Measurements from ENCODE around the gene CYB5R3. TPM values are rescaled to one million over a fixed set of nuclear protein-coding genes. Genes with fewer than 3 reads are reported as not detected.
"Not testable (repeated sequence)": the region's sequence is repeated elsewhere in the genome, so short reads cannot be mapped to it uniquely, and the experiment has no call there.

The CYB5R3 gene
- total RNA-seq, 2 donors from 2014 or later, result 41.8 to 50.8 TPM

- Histone ChIP-seq H3K4me1 (peaks cover 20% of the 10 kb centered on the region), H3K36me3 (replicated peaks in 1 of 2; ENCODE audit: insufficient read depth in 1 of 2, low read depth in 2 of 2) (no peaks in the 10 kb centered on the region), H3K4me3 (no peak overlapping the region), H3K9me3 (no peaks in the 10 kb centered on the region), H3K27ac (no peak overlapping the region), H3K27me3 (no peaks in the 10 kb centered on the region)
- TF ChIP-seq POLR2A (IDR thresholded peaks at IDR 0.05), result no peak
- ATAC-seq, result peak; percentile 4
- 27 to 76% methylated on average over 3 to 8 of the region's 8 CpGs for WGBS, 2 donors
- intact Hi-C loops (cut with DNase I), result no loop called here
- DNase-seq, result peak in 1 of 4 donors; percentile 16
Observed at GRCh38 chr22:42683578-42684283, 34.5 kb upstream of the CYB5R3 start.

GRCh38 chr22:42682113-42682851, 33.1 kb upstream of the CYB5R3 start:
- Histone ChIP-seq H3K36me3 (replicated peaks in 1 of 2; ENCODE audit: insufficient read depth in 1 of 2, low read depth in 2 of 2) (no peaks in the 10 kb centered on the region), H3K27me3 (no peaks in the 10 kb centered on the region), H3K4me3 (no peak overlapping the region), H3K27ac (no peak overlapping the region), H3K4me1 (peaks cover 10% of the 10 kb centered on the region), H3K9me3 (no peaks in the 10 kb centered on the region)
- 57 to 61% methylated on average over 6 to 10 of the region's 10 CpGs for WGBS, 2 donors
- DNase-seq (no peak), ATAC-seq (no peak)
- TF ChIP-seq CTCF (IDR thresholded peaks at IDR 0.05), result no peak
- no peak for TF ChIP-seq POLR2A (IDR thresholded peaks at IDR 0.05)
- intact Hi-C loops (cut with DNase I), result no loop called here

- TF ChIP-seq POLR2A (IDR thresholded peaks at IDR 0.05) (no peak), CTCF (IDR thresholded peaks at IDR 0.05) (no peak)
- H3K36me3 ChIP-seq (replicated peaks in 1 of 2; ENCODE audit: insufficient read depth in 1 of 2, low read depth in 2 of 2), result no peaks in the 10 kb centered on the region
- 79 to 83% methylated on average over 8 of the region's 8 CpGs for WGBS, 2 donors
- H3K4me3 ChIP-seq, result no peak overlapping the region
- no peaks in the 10 kb centered on the region for H3K9me3 ChIP-seq
- DNase-seq, result peak in 1 of 4 donors; percentile 40
- H3K27me3 ChIP-seq, result no peaks in the 10 kb centered on the region
- intact Hi-C loops (cut with DNase I), result no loop called here
- H3K27ac ChIP-seq, result no peak overlapping the region
- H3K4me1 ChIP-seq, result peaks cover 11% of the 10 kb centered on the region
- peak; percentile 49 for ATAC-seq
Observed at GRCh38 chr22:42680648-42681047, 31.5 kb upstream of the CYB5R3 start.

- ATAC-seq (no peak), DNase-seq (no peak)
- TF ChIP-seq POLR2A (IDR thresholded peaks at IDR 0.05), result no peak
- TF ChIP-seq CTCF (IDR thresholded peaks at IDR 0.05), result no peak
- H3K27ac ChIP-seq, result no peak overlapping the region
- H3K36me3 ChIP-seq (replicated peaks in 1 of 2; ENCODE audit: insufficient read depth in 1 of 2, low read depth in 2 of 2), result no peaks in the 10 kb centered on the region
- no peaks in the 10 kb centered on the region for H3K9me3 ChIP-seq
- no peak overlapping the region for H3K4me3 ChIP-seq
- peaks cover 11% of the 10 kb centered on the region for H3K4me1 ChIP-seq
- no peaks in the 10 kb centered on the region for H3K27me3 ChIP-seq
- intact Hi-C loops (cut with DNase I), result no loop called here
- WGBS, 2 donors, result 80 to 82% methylated on average over 4 of the region's 4 CpGs
Observed at GRCh38 chr22:42679691-42680090, 30.5 kb upstream of the CYB5R3 start.

GRCh38 chr22:42678894-42679293, 29.7 kb upstream of the CYB5R3 start:
- Histone ChIP-seq H3K9me3 (no peaks in the 10 kb centered on the region), H3K4me3 (no peak overlapping the region), H3K27ac (no peak overlapping the region), H3K4me1 (peaks cover 14% of the 10 kb centered on the region), H3K27me3 (no peaks in the 10 kb centered on the region), H3K36me3 (replicated peaks in 1 of 2; ENCODE audit: insufficient read depth in 1 of 2, low read depth in 2 of 2) (no peaks in the 10 kb centered on the region)
- ATAC-seq (no peak), DNase-seq (no peak)
- TF ChIP-seq CTCF (IDR thresholded peaks at IDR 0.05) (no peak), POLR2A (IDR thresholded peaks at IDR 0.05) (no peak)
- WGBS, 2 donors, result 93 to 100% methylated on average over 1 of the region's 1 CpG
- intact Hi-C loops (cut with DNase I), result no loop called here

GRCh38 chr22:42677936-42678335, 28.7 kb upstream of the CYB5R3 start:
- H3K4me3 ChIP-seq; H3K27ac ChIP-seq; H3K27me3 ChIP-seq; H3K9me3 ChIP-seq; H3K36me3 ChIP-seq (replicated peaks in 1 of 2; ENCODE audit: insufficient read depth in 1 of 2, low read depth in 2 of 2); intact Hi-C loops (cut with DNase I); DNase-seq; ATAC-seq: not testable (repeated sequence)
- 79 to 81% methylated on average over 4 of the region's 4 CpGs for WGBS, 2 donors
- peaks cover 23% of the 10 kb centered on the region for H3K4me1 ChIP-seq
